IMR-90 (cell line): Measurements from ENCODE around the gene ZMIZ1.

ENCODE experiments used
- CEBPB ChIP-seq: IDR thresholded peaks from 2 replicates; pipeline ENCODE4 v1.6.1; 2012; ENCODE audit warnings: low read depth, low read length, improper control_type of control experiment
- CTCF ChIP-seq: conservative IDR thresholded peaks from 2 replicates; pipeline ENCODE4 v1.5.1; 2012; ENCODE audit warnings: mild to moderate bottlenecking, low read depth, low read length, improper control_type of control experiment
- ELK1 ChIP-seq: fragments of 150-350 bp; IDR thresholded peaks from 2 replicates; pipeline ENCODE4 v1.6.1; 2016; ENCODE audit warnings: low read depth, mild to moderate bottlenecking, low read length, moderate library complexity, borderline replicate concordance
- FOS ChIP-seq: fragments of 150-350 bp; IDR thresholded peaks from 2 replicates; pipeline ENCODE4 v1.6.1; 2016; ENCODE audit warnings: low read depth, low read length
- MAFK ChIP-seq: IDR thresholded peaks from 2 replicates; pipeline ENCODE4 v1.6.1; 2012; ENCODE audit warnings: low read depth, low read length, improper control_type of control experiment
- MAZ ChIP-seq: IDR thresholded peaks from 2 replicates; pipeline ENCODE4 v1.6.1; 2012; ENCODE audit warnings: low read depth, mild to moderate bottlenecking, low read length, improper control_type of control experiment, moderate library complexity, borderline replicate concordance
- MXI1 ChIP-seq: IDR thresholded peaks from 2 replicates; pipeline ENCODE4 v1.6.1; 2012; ENCODE audit warnings: low read depth, mild to moderate bottlenecking, low read length, moderate library complexity, borderline replicate concordance
- POLR2A ChIP-seq: IDR thresholded peaks from 2 replicates; pipeline ENCODE4 v1.6.1; 2012; ENCODE audit warnings: mild to moderate bottlenecking, low read depth, low read length
- RAD21 ChIP-seq: IDR thresholded peaks from 2 replicates; pipeline ENCODE4 v1.6.1; 2012; ENCODE audit warnings: low read length, improper control_type of control experiment
- SMC3 ChIP-seq: fragments of 150-350 bp; IDR thresholded peaks from 2 replicates; pipeline ENCODE4 v1.6.1; 2016; ENCODE audit warnings: low read depth, mild to moderate bottlenecking, antibody characterized with exemption, low read length, moderate library complexity
- TF ChIP-seq, protein P1 (sequence below): fragments of 150-350 bp; IDR thresholded peaks from 2 replicates; pipeline ENCODE4 v1.6.1; 2017; ENCODE audit warnings: mild to moderate bottlenecking, antibody characterized with exemption, low read length, low read depth

- TF ChIP-seq CTCF = no peak
- TF ChIP-seq, protein P1, sequence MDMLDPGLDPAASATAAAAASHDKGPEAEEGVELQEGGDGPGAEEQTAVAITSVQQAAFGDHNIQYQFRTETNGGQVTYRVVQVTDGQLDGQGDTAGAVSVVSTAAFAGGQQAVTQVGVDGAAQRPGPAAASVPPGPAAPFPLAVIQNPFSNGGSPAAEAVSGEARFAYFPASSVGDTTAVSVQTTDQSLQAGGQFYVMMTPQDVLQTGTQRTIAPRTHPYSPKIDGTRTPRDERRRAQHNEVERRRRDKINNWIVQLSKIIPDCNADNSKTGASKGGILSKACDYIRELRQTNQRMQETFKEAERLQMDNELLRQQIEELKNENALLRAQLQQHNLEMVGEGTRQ = no peak
- TF ChIP-seq MAFK = no peak
- no peak for TF ChIP-seq POLR2A
- TF ChIP-seq MAZ = no peak
- 0 out of 2 replicates have a peak, but pooled peaks have one; percentile 14 for TF ChIP-seq MXI1
- TF ChIP-seq CEBPB = no peak
- TF ChIP-seq FOS = no peak
- TF ChIP-seq SMC3 = no peak
- TF ChIP-seq ELK1 = no peak
- no peak for TF ChIP-seq RAD21
These were observed 584 bp upstream of the ZMIZ1 start for GRCh38 chr10:79068203-79068561.
